AG09309 (cell line): ENCODE results near the gene PAK1IP1.
"Not testable (repeated sequence)": the region's sequence is repeated elsewhere in the genome, so short reads cannot be mapped to it uniquely, and the experiment has no call there.

Experiments
- DNase-seq: peaks from one replicate; pipeline ENCODE4 v3.0.0-alpha.2; 2010; ENCODE audit warnings: low read depth
- H3K4me3 ChIP-seq: 2 replicates; pipeline ENCODE4 v1.5.1; 2011; ENCODE audit warnings: mild to moderate bottlenecking, low read depth, low read length, moderate library complexity; ENCODE audit not compliant: control insufficient read depth
- TF ChIP-seq, protein P1 (sequence below): IDR thresholded peaks from 2 replicates; pipeline ENCODE4 v1.5.1; 2011; ENCODE audit warnings: mild to moderate bottlenecking, low read depth, low read length, inconsistent platforms; ENCODE audit not compliant: insufficient read depth, control insufficient read depth; ENCODE audit errors: missing control alignments

PAK1IP1 gene

GRCh38 chr6:10662742-10663141, 32.0 kb upstream of the PAK1IP1 start:
- no peak for DNase-seq
- TF ChIP-seq, protein P1, sequence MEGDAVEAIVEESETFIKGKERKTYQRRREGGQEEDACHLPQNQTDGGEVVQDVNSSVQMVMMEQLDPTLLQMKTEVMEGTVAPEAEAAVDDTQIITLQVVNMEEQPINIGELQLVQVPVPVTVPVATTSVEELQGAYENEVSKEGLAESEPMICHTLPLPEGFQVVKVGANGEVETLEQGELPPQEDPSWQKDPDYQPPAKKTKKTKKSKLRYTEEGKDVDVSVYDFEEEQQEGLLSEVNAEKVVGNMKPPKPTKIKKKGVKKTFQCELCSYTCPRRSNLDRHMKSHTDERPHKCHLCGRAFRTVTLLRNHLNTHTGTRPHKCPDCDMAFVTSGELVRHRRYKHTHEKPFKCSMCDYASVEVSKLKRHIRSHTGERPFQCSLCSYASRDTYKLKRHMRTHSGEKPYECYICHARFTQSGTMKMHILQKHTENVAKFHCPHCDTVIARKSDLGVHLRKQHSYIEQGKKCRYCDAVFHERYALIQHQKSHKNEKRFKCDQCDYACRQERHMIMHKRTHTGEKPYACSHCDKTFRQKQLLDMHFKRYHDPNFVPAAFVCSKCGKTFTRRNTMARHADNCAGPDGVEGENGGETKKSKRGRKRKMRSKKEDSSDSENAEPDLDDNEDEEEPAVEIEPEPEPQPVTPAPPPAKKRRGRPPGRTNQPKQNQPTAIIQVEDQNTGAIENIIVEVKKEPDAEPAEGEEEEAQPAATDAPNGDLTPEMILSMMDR, result no peak
- H3K4me3 ChIP-seq, result no peak overlapping the region

- not testable (repeated sequence) for DNase-seq, H3K4me3 ChIP-seq
These were observed 29.2 kb upstream of the PAK1IP1 start for GRCh38 chr6:10665595-10665994.

DNA sequence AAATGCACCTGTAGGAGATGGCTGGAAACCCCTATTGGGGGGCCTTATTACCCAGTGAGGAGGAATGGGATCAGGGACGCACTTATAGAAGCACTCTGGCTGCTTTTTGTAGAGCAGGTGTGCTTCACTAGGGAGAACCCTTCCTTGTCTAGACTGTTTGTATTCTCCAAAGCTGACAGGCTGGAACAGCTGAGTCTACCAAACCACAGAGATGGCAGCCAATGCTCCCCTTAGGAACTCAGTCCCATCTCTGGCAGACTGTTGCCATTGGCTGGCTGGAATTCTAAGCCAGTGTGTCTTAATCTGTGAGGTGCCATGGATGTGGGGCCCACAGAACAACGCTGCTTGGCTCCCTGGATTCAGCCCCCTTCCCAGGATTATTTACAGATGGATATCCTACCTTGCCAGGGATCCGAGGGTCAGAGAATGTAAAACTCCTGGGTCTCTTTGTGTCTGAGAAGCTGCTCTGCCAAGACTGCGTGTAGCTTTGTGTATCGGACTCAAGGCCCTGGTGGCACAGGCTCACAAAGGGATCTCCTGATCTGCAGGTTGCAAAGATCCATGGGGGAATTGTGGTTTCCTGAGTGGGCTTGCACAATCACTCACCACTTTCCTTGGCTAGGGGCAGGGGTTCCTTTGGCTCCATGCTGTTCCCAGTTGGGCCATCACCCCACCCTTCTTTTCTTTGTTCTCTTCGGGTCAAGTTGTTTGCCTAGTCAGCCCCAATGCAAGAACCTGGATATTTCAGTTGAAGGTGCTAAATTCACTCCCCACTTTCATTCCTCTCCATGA, 26.4 kb upstream of the PAK1IP1 start:
- no peak for DNase-seq
- no peak overlapping the region for H3K4me3 ChIP-seq
- TF ChIP-seq, protein P1, result no peak

DNA sequence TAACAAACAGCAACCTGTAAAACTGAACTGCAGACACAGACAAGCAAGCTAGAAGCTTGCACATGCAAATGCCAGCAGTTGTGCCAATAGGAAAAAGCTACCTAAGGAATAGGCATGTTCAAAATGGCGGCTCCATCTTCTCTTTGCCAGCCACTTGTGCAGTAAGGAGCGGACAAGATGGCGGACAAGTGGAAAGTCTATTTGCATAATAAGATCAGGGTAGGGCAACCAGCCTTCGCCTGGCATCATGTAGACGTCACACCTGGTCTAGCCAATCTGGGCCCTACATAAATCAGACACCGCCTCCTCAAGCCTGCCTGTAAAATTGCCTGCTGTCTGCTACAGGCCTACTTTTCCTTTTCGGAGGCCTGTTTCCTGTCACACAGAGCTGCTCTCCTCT, 18.4 kb upstream of the PAK1IP1 start:
- TF ChIP-seq, protein P1, result no peak
- DNase-seq, result no peak
- H3K4me3 ChIP-seq, result no peak overlapping the region

DNA sequence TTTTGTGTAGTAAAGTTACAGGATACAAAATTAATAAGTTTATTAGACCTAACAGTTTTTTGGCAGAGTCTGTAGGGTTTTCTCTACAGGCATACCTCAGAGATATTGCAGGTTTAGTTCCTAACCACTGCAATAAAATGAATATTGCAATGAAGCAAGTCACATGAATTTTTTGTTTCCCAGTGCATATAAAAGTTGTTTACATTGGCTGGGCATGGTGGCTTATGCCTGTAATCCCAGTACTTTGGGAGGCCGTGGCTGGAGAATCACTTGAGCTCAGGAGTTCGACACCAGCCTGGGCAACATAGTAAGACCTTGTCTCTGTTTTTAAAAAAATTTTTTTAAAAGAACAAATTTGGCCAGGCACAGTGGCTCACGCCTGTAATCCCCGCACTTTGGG, 16.3 kb upstream of the PAK1IP1 start:
- no peak for DNase-seq
- TF ChIP-seq, protein P1, result no peak
- H3K4me3 ChIP-seq, result no peak overlapping the region

DNA sequence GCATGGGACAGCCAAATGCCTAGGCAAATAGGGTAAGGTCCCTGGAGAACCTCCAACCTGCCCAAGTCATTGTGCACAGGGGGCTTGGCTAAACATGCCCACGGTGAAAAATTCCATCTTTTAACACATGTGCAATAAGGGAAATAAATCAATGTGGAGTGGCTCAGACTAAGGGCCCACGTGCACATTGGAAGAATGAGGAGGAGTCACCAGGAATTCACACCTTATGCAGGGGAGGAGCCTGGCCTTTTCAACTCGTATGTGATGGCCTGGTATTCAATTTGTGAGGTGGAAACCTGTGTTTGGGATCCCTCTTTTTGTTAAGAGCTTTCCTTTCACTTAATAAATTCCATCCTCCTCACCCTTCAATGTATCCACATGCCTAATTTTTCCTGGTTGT, 13.0 kb upstream of the PAK1IP1 start:
- no peak overlapping the region for H3K4me3 ChIP-seq
- TF ChIP-seq, protein P1, result no peak
- no peak for DNase-seq

- TF ChIP-seq, protein P1, result no peak
- DNase-seq, result no peak
- H3K4me3 ChIP-seq, result no peak overlapping the region
These were observed 12.3 kb upstream of the PAK1IP1 start for GRCh38 chr6:10682355-10682988.
